ENCODE data around the gene NLGN1.
"Not testable (repeated sequence)": the region's sequence is repeated elsewhere in the genome, so short reads cannot be mapped to it uniquely, and the experiment has no call there.

The NLGN1 gene

GRCh38 chr3:173430576-173430975, 33.0 kb downstream of the NLGN1 start:
- no peak for DNase-seq

- no peak for DNase-seq
These were observed 41.5 kb downstream of the NLGN1 start for GRCh38 chr3:173439004-173439403.

GRCh38 chr3:173440514-173440913, 43.0 kb downstream of the NLGN1 start:
- no peak for DNase-seq

- not testable (repeated sequence) for DNase-seq
These were observed 54.0 kb downstream of the NLGN1 start for GRCh38 chr3:173451561-173451960.

GRCh38 chr3:173463250-173463649, 65.7 kb downstream of the NLGN1 start:
- DNase-seq, result no peak

- DNase-seq, result no peak
These were observed 67.6 kb downstream of the NLGN1 start for GRCh38 chr3:173465112-173465511.

GRCh38 chr3:173465898-173466678, 68.5 kb downstream of the NLGN1 start:
- DNase-seq, result no peak

GRCh38 chr3:173467501-173467900, 70.0 kb downstream of the NLGN1 start:
- DNase-seq, result no peak

GRCh38 chr3:173473237-173473636, 75.7 kb downstream of the NLGN1 start:
- DNase-seq, result no peak

- no peak for DNase-seq
These were observed 81.8 kb downstream of the NLGN1 start for GRCh38 chr3:173479301-173479700.

GRCh38 chr3:173501931-173502489, 104.5 kb downstream of the NLGN1 start:
- DNase-seq, result no peak

GRCh38 chr3:173502983-173503568, 105.5 kb downstream of the NLGN1 start:
- no peak for DNase-seq

GRCh38 chr3:173510565-173510964, 113.0 kb downstream of the NLGN1 start:
- DNase-seq, result no peak

- no peak for DNase-seq
These were observed 115.6 kb downstream of the NLGN1 start for GRCh38 chr3:173513123-173513522.

GRCh38 chr3:173529062-173529711, 131.6 kb downstream of the NLGN1 start:
- DNase-seq, result no peak

GRCh38 chr3:173531602-173532001, 134.1 kb downstream of the NLGN1 start:
- DNase-seq, result no peak

- DNase-seq, result no peak
These were observed 140.9 kb downstream of the NLGN1 start for GRCh38 chr3:173538410-173538809.

GRCh38 chr3:173545590-173545989, 148.0 kb downstream of the NLGN1 start:
- DNase-seq, result not testable (repeated sequence)

GRCh38 chr3:173547070-173547469, 149.5 kb downstream of the NLGN1 start:
- no peak for DNase-seq

GRCh38 chr3:173548261-173548660, 150.7 kb downstream of the NLGN1 start:
- no peak for DNase-seq

- DNase-seq, result no peak
These were observed 155.0 kb downstream of the NLGN1 start for GRCh38 chr3:173552526-173552925.

GRCh38 chr3:173553635-173554280, 156.2 kb downstream of the NLGN1 start:
- no peak for DNase-seq

GRCh38 chr3:173556546-173556945, 159.0 kb downstream of the NLGN1 start:
- no peak for DNase-seq

All from cortex of kidney (tissue), 1 donor.